GM12878 (cell line): ENCODE data around the gene PXT1. TPM values are rescaled to one million over a fixed set of nuclear protein-coding genes. Genes with fewer than 3 reads are reported as not detected.
A peak's percentile ranks its signal among the peaks of the same experiment; 100 is the strongest.

Experiments
- ATAC-seq: fragments of 200-7000 bp; cut with Tn5 transposase; 3 replicates; pipeline ENCODE4 v1.9.1; 2020; ENCODE audit warnings: mild to moderate bottlenecking, moderate library complexity
- BruUV-seq: library from RNA; stranded (reverse); fragments of 400-500 nt; replicated peaks from 2 replicates; lab custom pipeline; 2021; lab: Mats Ljungman, UMichigan
- CTCF ChIA-PET: fragments of 300-600 bp; sonication (Branson Sonifier 250); formaldehyde crosslinking; extraction: SDS; loops from one replicate; lab custom pipeline; 2021; ENCODE audit warnings: inconsistent platforms; lab: Yijun Ruan, JAX
- POLR2A ChIA-PET: fragments of 350-600 bp; formaldehyde crosslinking; extraction: SDS; loops from one replicate; lab custom pipeline; 2021; ENCODE audit warnings: inconsistent platforms; lab: Charles Lee
- RAD21 ChIA-PET: fragments of 300-600 bp; sonication (Branson Sonifier 250); formaldehyde crosslinking; loops from one replicate; lab custom pipeline; 2023; ENCODE audit warnings: antibody characterized with exemption; ENCODE audit not compliant: unreplicated experiment; lab: Charles Lee
- SMC1A ChIA-PET: fragments of 300-600 bp; sonication (Branson Sonifier 250); formaldehyde crosslinking; loops from one replicate; lab custom pipeline; 2023; ENCODE audit not compliant: unreplicated experiment, uncharacterized antibody; lab: Charles Lee
- DNase-seq: peaks from one replicate; pipeline ENCODE4 v3.0.0-alpha.2; 2011; ENCODE audit warnings: low read depth, low spot score
- FAIRE-seq: peaks from 3 replicates; lab custom pipeline; 2011; peaks lifted over from hg19 to GRCh38; lab: Jason Lieb, UNC
- H2AFZ ChIP-seq: 2 replicates; pipeline ENCODE4 v1.6.0; 2011; ENCODE audit warnings: low read depth, low read length, control low read depth; ENCODE audit not compliant: control insufficient read depth
- H3K27ac ChIP-seq: 2 replicates; pipeline ENCODE4 v1.5.1; 2011; ENCODE audit warnings: control low read depth; ENCODE audit not compliant: control insufficient read depth, insufficient read depth
- H3K27me3 ChIP-seq, 2 experiments: replicated peaks in 1 of 2; 2 replicates each; pipeline versions ENCODE4 v1.6.0 to v1.6.1; 2011; ENCODE audit warnings: low read length in 1 of 2; ENCODE audit not compliant: control insufficient read depth in 2 of 2, insufficient read depth in 2 of 2
- H3K36me3 ChIP-seq, 2 experiments: 2 replicates each; pipeline ENCODE4 v1.5.1; 2011; ENCODE audit warnings: low read length in 1 of 2; ENCODE audit not compliant: control insufficient read depth in 2 of 2, insufficient read depth in 2 of 2
- H3K4me1 ChIP-seq: 2 replicates; pipeline ENCODE4 v1.6.1; 2011; ENCODE audit warnings: mild to moderate bottlenecking, low read length, moderate library complexity, mixed read lengths; ENCODE audit not compliant: control insufficient read depth, insufficient read depth
- H3K4me2 ChIP-seq: 2 replicates; pipeline ENCODE4 v1.6.0; 2011; ENCODE audit warnings: control low read depth; ENCODE audit not compliant: control insufficient read depth, insufficient read depth
- H3K4me3 ChIP-seq: fragments of 200-600 bp; sonication (generic); 2 replicates; pipeline ENCODE4 v1.5.1; 2016
- H3K79me2 ChIP-seq: 2 replicates; pipeline ENCODE4 v1.6.0; 2011; ENCODE audit warnings: low read length; ENCODE audit not compliant: control insufficient read depth, insufficient read depth
- H3K9ac ChIP-seq: 2 replicates; pipeline ENCODE4 v1.8.0; 2011; ENCODE audit warnings: low read length, control low read depth, mixed read lengths; ENCODE audit not compliant: control insufficient read depth, insufficient read depth
- H3K9me3 ChIP-seq: replicated peaks from 3 replicates; pipeline ENCODE4 v1.5.1; 2011; ENCODE audit warnings: mild to moderate bottlenecking, low read length; ENCODE audit not compliant: control insufficient read depth, insufficient read depth
- H4K20me1 ChIP-seq: 2 replicates; pipeline ENCODE4 v1.6.0; 2011; ENCODE audit not compliant: control insufficient read depth, insufficient read depth
- BHLHE40 ChIP-seq, 2 experiments: fragments of 450-650 bp in 1 of 2; IDR thresholded peaks; 2 replicates each; pipeline ENCODE4 v1.6.1; 2011 to 2017; ENCODE audit warnings: low read depth in 2 of 2, borderline replicate concordance in 1 of 2, improper control_type of control experiment in 1 of 2, low read length in 1 of 2, mild to moderate bottlenecking in 1 of 2
- BMI1 ChIP-seq: fragments of 450-650 bp; IDR thresholded peaks from 2 replicates; pipeline ENCODE4 v1.6.1; 2016; ENCODE audit warnings: mild to moderate bottlenecking, moderate library complexity, borderline replicate concordance
- CBFB ChIP-seq: IDR thresholded peaks from 2 replicates; pipeline ENCODE4 v1.6.1; 2016; ENCODE audit warnings: antibody characterized with exemption, low read depth
- CEBPB ChIP-seq, 2 experiments: fragments of 150-350 bp in 1 of 2; IDR thresholded peaks; 2 replicates each; pipeline ENCODE4 v1.6.1; 2012 to 2014; ENCODE audit warnings: low read depth in 2 of 2, low read length in 2 of 2, borderline replicate concordance in 1 of 2, inconsistent platforms in 1 of 2
- CHD2 ChIP-seq: IDR thresholded peaks from 2 replicates; pipeline ENCODE4 v1.6.1; 2011; ENCODE audit warnings: low read depth, low read length, improper control_type of control experiment, borderline replicate concordance
- EZH2 ChIP-seq: IDR thresholded peaks from 2 replicates; pipeline ENCODE4 v1.6.1; 2012; ENCODE audit warnings: low read depth, mild to moderate bottlenecking, control low read depth, inconsistent platforms, low read length, borderline replicate concordance; ENCODE audit not compliant: control insufficient read depth
- IRF4 ChIP-seq: IDR thresholded peaks from 2 replicates; pipeline ENCODE4 v1.6.1; 2011; ENCODE audit warnings: low read depth, low read length
- JUNB ChIP-seq: IDR thresholded peaks from 2 replicates; pipeline ENCODE4 v1.6.1; 2016; ENCODE audit warnings: antibody characterized with exemption, mild to moderate bottlenecking
- JUND ChIP-seq: IDR thresholded peaks from 2 replicates; pipeline ENCODE4 v1.6.1; 2012; ENCODE audit warnings: low read depth, mild to moderate bottlenecking, low read length, improper control_type of control experiment, moderate library complexity
- MTA2 ChIP-seq: fragments of 450-650 bp; IDR thresholded peaks from 2 replicates; pipeline ENCODE4 v1.6.1; 2016; ENCODE audit warnings: low read depth, mild to moderate bottlenecking, moderate library complexity
- NR2C1 ChIP-seq: fragments of 450-650 bp; IDR thresholded peaks from 2 replicates; pipeline ENCODE4 v1.6.1; 2017; ENCODE audit warnings: antibody characterized with exemption, mild to moderate bottlenecking, moderate library complexity
- PAX5 ChIP-seq: IDR thresholded peaks from 2 replicates; pipeline ENCODE4 v1.6.1; 2011; ENCODE audit warnings: low read depth, low read length, borderline replicate concordance
- PBX3 ChIP-seq: IDR thresholded peaks from 2 replicates; pipeline ENCODE4 v1.6.1; 2011; ENCODE audit warnings: mild to moderate bottlenecking, low read depth, low read length, moderate library complexity; ENCODE audit not compliant: insufficient replicate concordance
- PKNOX1 ChIP-seq: fragments of 450-650 bp; IDR thresholded peaks from 2 replicates; pipeline ENCODE4 v1.6.1; 2016; ENCODE audit warnings: mild to moderate bottlenecking
- TBL1XR1 ChIP-seq: IDR thresholded peaks from 2 replicates; pipeline ENCODE4 v1.6.1; 2012; ENCODE audit warnings: low read depth, low read length, improper control_type of control experiment
- TCF12 ChIP-seq: IDR thresholded peaks from 2 replicates; pipeline ENCODE4 v1.6.1; 2011; ENCODE audit warnings: low read depth, mild to moderate bottlenecking, low read length
- YY1 ChIP-seq: IDR thresholded peaks from 2 replicates; pipeline ENCODE4 v1.6.1; 2011; ENCODE audit warnings: low read depth, mild to moderate bottlenecking, low read length
- ZBTB4 ChIP-seq: fragments of 450-650 bp; formaldehyde crosslinking; IDR thresholded peaks from 2 replicates; pipeline ENCODE4 v1.4.0; 2022; ENCODE audit warnings: mild to moderate bottlenecking, moderate library complexity
- ZNF217 ChIP-seq: fragments of 450-650 bp; IDR thresholded peaks from 2 replicates; pipeline ENCODE4 v1.6.1; 2017; ENCODE audit warnings: antibody characterized with exemption, mild to moderate bottlenecking
- WGBS: methylation state at CpG from one replicate; pipeline ENCODE4 v1.1.6; 2016; ENCODE audit warnings: low lambda C conversion rate; ENCODE audit not compliant: insufficient replicate concordance, insufficient coverage; ENCODE audit errors: missing lambda C conversion rate; 5-methylcytosine and 5-hydroxymethylcytosine counted together
- in situ Hi-C: fragments of 300-500 bp; cut with MboI; formaldehyde crosslinking; loops from 9 replicates; pipeline ENCODE4 v1.14.3; 2018; ENCODE audit warnings: mixed read lengths
- intact Hi-C: fragments of 100-400 bp; cut with micrococcal nuclease; formaldehyde crosslinking; loops from one replicate; pipeline ENCODE4 v1.14.2; 2022; ENCODE audit not compliant: unreplicated experiment
- polyA plus RNA-seq, 11 experiments: library from polyadenylated mRNA; depleted of rRNA in 4 of 11; unstranded in 6 of 11; stranded (reverse) in 5 of 11; fragments of >200 nt; fragmentation: Nextera tagmentation in 4 of 11; fragmentation: Illumina TruSeq in 1 of 11; extraction: Ambion mirVana in 4 of 11; extraction: Trizol in 1 of 11; gene quantifications; 1 replicate in 1 of 11; 2 replicates in 10 of 11; pipeline versions ENCODE4 v1.2.1 to v1.2.3, GENCODE V29; 2011 to 2016; ENCODE audit warnings: inconsistent platforms in 2 of 11, missing spikeins in 2 of 11, low read depth in 1 of 11
- total RNA-seq, 4 experiments: library from RNA; depleted of rRNA in 3 of 4; stranded (reverse); fragments of >200 nt in 3 of 4; fragmentation: Illumina TruSeq in 1 of 4; extraction: Trizol in 1 of 4; gene quantifications; 2 replicates each; pipeline versions ENCODE4 v1.2.1 to v1.2.3, GENCODE V29; 2013 to 2021

The PXT1 gene
- total and polyA plus RNA-seq, 10 of the 15 experiments (the other 5 are each of a cell fraction or from before 2014, with no cell fraction given): 0.27 to 2.9 (median 0.50) TPM

GRCh38 chr6:36357872-36358225 is 84.8 kb downstream of the PXT1 start:
- ATAC-seq (peak; percentile 82), FAIRE-seq (no peak), DNase-seq (peak; percentile 63)
- CTCF ChIA-PET: interaction anchor here (0.7 to 17.3 kb wide), 26 partner anchors 16 to 401 kb away, joined by 3 to 483 read pairs (median 5); partner anchors contain the start of genes BNIP5, BRPF3, MAPK13 and MAPK14
- H3K27me3 ChIP-seq: no peaks in the 10 kb centered on the region
- POLR2A ChIA-PET: interaction anchor here (0.6 to 4.5 kb wide), 18 partner anchors 9 to 1947 kb away, joined by 3 to 44 read pairs (median 5); partner anchors contain the start of genes BNIP5 and MAPK14
- intact Hi-C loops (loop anchor here (5.0 kb wide), 1 partner anchor 161 kb away; the partner anchor contains the start of gene BRPF3), in situ Hi-C loops (loop anchor here (5.0 kb wide), 1 partner anchor 236 kb away; no protein-coding TSS in a partner anchor)
- H2AFZ ChIP-seq: peak overlapping the region; percentile 27
- RAD21 ChIA-PET: interaction anchor here (0.6 to 11.7 kb wide), 44 partner anchors 9 to 803 kb away, joined by 3 to 311 read pairs (median 5); partner anchors contain the start of genes BNIP5, BRPF3, MAPK13 and MAPK14
- WGBS: 34% methylated on average over 3 of the region's 3 CpGs
- H3K4me1 ChIP-seq: peaks cover 26% of the 10 kb centered on the region
- no peaks in the 10 kb centered on the region for H3K36me3 ChIP-seq
- H3K9me3 ChIP-seq: no peaks in the 10 kb centered on the region
- no peaks in the 10 kb centered on the region for H3K79me2 ChIP-seq
- no peaks in the 10 kb centered on the region for H4K20me1 ChIP-seq
- SMC1A ChIA-PET: interaction anchor here (0.6 to 19.6 kb wide), 29 partner anchors 9 to 401 kb away, joined by 3 to 386 read pairs (median 5); partner anchors contain the start of genes BNIP5, BRPF3, MAPK13 and MAPK14
- H3K4me2 ChIP-seq: peak overlapping the region; percentile 36; the same call in 1 of the 2 replicates
- no peak overlapping the region for H3K4me3 ChIP-seq
- peak overlapping the region; percentile 40; the same call in 1 of the 2 replicates for H3K27ac ChIP-seq
- no TSS peak for BruUV-seq
- no peak overlapping the region for H3K9ac ChIP-seq
- no peak for TF ChIP-seq CEBPB (IDR thresholded peaks at IDR 0.05; ENCODE audit: borderline replicate concordance in 1 of 2, low read depth in 2 of 2, low read length in 2 of 2)
- peak; percentile 56 for TF ChIP-seq JUNB
- no peak for TF ChIP-seq EZH2
- peak; percentile 56; the same call in 1 of the 2 replicates for TF ChIP-seq CHD2
- TF ChIP-seq PAX5: peak; percentile 68; the same call in 1 of the 2 replicates
- TF ChIP-seq PKNOX1: peak; percentile 92
- TF ChIP-seq TCF12: no peak
- TF ChIP-seq BMI1: 0 out of 2 replicates have a peak, but pooled peaks have one; percentile 30
- peak; percentile 46; the same call in 1 of the 2 replicates for TF ChIP-seq CBFB
- TF ChIP-seq JUND: peak; percentile 63; the same call in 1 of the 2 replicates
- peak; percentile 92 for TF ChIP-seq MTA2
- TF ChIP-seq IRF4: peak; percentile 31; the same call in 1 of the 2 replicates
- TF ChIP-seq PBX3: peak; percentile 61
- TF ChIP-seq BHLHE40 (IDR thresholded peaks at IDR 0.05; ENCODE audit: borderline replicate concordance in 1 of 2, low read depth in 2 of 2, low read length in 1 of 2): peak in 1 of 2 experiments; percentile 85; a peak in 2 of 4 replicates
- no peak for TF ChIP-seq NR2C1
- no peak for TF ChIP-seq YY1
- TF ChIP-seq TBL1XR1: peak; percentile 58; the same call in 1 of the 2 replicates
- TF ChIP-seq ZBTB4: no peak
- no peak for TF ChIP-seq ZNF217
